Kasumi-1 (cell line): ENCODE results near the gene UBASH3A.

ENCODE experiments used
- DNase-seq, 2 experiments: peaks; one replicate each; lab custom pipeline; 2025; lab: John Stamatoyannopoulos, UW

UBASH3A gene

GRCh38 chr21:42411197-42411869 is 7.6 kb downstream of the UBASH3A start:
- DNase-seq, result peak in 1 of 2 experiments; percentile 35

GRCh38 chr21:42411891-42412635 is 8.4 kb downstream of the UBASH3A start:
- no peak for DNase-seq

DNA sequence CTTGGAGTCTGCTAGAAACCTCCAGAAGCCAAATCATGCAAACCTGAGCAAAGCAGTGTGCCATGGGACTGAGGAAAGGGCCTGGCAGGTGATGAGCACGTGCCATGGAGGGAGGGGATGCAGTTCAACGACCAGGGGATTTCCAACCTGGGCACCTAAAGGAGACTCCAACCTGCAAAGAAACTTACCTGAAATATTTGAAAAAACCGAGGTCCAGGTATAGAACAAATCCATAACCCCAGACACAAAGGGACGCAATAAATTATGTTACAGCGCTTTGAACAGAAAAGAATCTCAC is 8.9 kb downstream of the UBASH3A start:
- no peak for DNase-seq

GRCh38 chr21:42413093-42413492 is 9.4 kb downstream of the UBASH3A start:
- no peak for DNase-seq

DNA sequence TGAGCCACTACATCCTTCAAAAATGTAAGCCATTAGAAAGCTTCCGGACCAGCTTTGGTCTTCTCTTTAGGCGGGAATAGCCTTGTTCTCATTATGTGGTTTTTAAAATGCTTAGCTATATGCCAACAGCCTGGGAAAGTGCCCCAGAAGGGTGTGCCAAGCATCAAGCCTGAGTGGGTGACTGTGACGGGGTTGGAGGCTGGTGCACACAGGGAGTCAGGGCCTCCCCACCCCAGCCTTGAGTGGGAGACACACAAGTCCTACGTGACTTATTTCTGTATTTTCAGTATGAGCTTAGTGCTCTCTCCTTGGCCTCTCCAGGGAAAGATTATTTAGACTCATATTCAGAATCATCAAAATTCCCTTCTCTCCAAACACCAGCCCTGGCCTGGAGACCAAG is 9.8 kb downstream of the UBASH3A start:
- no peak for DNase-seq

DNA sequence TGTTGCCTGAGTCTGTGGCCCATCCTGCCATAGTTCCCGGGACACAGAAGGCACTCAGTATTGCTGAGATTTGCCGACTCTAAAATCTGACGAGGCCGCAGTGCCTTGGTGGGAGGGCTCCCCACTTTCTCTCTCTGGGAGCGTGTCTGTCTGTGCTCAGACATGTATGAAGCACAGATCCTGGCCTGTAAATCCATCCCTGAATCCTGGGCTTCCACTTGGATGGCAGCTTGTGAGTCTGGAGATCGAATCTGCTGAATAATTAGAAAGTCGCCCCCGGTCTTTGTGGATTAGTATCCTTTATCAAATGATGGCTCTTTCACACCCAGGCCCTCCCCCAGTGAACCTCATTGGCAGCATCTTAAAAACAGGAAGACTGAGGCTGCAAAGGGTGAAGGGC is 10.4 kb downstream of the UBASH3A start:
- DNase-seq, result no peak

GRCh38 chr21:42414553-42414927 is 10.8 kb downstream of the UBASH3A start:
- DNase-seq, result no peak

DNA sequence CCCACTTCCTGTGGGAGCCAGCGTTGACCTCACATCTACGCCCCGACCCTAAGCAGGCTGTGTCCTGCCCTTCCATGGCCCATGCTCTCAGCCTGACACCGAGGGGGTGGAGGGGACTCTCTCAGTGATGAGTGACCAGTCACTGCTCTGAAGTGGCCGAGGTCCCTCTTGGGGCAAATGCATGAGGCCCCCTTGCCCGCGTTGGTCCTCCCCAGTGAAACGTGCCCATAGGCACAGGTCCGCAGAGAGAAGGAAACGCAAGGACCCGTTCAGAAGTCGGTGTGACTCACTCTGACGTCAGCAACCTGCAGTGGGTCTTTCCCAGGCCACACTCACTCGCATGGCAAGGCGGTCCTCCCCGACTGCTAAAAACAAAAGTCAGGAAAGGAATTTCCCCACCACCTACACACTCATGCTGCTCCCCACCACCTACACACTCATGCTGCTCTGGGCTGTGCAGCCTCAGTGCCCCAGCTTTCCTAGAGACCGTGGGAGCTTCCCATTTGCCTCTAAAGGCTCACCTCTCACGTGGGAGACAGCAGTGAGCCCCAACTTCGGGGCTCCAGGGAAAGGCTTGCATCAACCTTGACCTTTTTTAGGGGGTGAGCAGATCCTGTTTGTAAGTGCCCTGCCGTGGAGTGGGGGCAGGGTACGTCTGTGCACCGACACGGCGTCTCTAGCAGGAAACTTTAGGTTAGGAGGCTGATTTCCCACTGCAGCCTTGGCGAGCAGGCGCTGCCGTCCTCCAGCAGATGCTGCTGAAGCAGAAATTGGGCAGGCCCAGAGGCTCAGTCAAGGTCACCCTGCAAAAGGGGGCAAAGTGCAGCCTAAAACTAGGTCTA is 11.4 kb downstream of the UBASH3A start:
- no peak for DNase-seq

- no peak for DNase-seq
These were observed 13.8 kb downstream of the UBASH3A start for GRCh38 chr21:42417533-42417932.

DNA sequence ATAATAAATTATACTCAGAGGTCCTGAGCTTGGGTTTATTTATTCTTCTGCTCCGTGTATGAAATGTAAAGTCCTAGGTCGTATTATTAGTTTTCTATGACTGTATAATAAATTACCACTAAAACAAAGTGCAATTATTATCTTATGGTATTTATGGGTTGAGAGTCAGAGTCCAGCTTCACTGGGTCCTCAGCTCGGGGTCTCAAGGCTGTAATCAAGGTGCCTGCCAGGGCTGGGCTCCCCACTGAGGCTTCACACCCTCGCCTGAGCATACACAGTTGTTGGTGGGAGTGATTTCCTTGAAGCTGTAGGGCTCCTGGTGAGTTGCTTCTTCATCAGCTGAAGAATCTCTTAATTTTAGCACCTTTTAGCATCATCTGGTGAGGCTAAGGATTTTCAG is 15.2 kb downstream of the UBASH3A start:
- no peak for DNase-seq

DNA sequence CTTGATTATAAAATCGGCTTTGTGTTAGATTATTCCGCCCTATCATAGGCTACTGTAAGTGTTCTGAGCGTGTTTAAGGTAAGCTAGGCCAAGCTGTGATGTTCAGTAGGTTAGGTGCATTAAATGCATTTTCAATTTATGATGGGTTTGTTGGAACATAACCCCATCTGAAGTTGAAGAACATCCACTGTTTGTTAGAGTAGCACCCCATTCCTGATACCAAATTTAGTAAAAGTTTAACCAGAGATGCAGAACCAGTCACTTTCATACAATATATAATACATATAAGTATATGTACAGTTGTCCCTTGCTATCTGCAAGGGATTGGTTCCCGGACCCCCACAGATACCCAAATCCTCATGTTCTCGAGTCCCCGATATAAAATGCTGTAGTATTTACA is 16.1 kb downstream of the UBASH3A start:
- DNase-seq, result no peak

GRCh38 chr21:42421018-42421793 is 17.5 kb downstream of the UBASH3A start:
- no peak for DNase-seq

DNA sequence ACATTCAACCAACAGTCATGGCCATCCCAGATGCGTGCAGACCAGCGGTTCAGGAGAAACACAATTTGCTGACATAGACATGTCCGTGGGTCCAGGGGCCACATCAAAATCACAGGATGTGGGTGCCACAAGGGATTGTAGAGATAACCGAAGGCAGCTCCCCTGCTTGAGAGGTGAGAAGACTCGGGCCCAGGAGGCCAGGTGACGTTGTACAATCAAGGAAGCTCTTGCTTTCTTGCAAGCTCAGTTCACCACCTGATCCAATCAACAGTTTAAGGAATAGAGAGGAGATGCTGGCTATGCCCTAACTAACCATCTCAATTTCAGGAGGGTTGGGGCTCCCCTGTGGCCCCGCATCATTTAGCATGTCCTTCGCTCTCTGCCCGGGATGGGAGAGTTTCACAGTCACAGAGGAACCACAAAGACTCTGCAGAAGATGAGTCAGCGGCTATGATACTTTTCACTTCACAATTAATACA is 19.5 kb downstream of the UBASH3A start:
- peak in 1 of 2 experiments; percentile 13 for DNase-seq

DNA sequence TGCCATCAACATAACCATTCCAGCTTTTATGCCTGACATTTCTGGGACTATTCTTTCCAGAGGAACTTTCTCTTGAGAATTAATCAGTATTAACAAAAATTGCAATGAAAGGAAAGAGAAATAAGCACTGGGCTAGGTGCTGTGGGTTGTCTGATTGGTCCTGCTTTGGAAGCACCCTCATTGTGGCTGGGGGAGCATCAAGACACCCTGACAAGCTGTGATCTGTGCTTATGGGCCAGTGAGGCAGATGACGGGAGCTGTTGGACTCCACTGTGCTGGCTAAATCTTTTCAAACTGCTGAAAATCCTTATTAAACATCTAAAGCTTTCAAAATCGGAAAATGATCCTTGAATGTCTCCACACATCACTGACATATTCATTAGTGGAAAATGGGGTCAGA is 20.0 kb downstream of the UBASH3A start:
- no peak for DNase-seq

DNA sequence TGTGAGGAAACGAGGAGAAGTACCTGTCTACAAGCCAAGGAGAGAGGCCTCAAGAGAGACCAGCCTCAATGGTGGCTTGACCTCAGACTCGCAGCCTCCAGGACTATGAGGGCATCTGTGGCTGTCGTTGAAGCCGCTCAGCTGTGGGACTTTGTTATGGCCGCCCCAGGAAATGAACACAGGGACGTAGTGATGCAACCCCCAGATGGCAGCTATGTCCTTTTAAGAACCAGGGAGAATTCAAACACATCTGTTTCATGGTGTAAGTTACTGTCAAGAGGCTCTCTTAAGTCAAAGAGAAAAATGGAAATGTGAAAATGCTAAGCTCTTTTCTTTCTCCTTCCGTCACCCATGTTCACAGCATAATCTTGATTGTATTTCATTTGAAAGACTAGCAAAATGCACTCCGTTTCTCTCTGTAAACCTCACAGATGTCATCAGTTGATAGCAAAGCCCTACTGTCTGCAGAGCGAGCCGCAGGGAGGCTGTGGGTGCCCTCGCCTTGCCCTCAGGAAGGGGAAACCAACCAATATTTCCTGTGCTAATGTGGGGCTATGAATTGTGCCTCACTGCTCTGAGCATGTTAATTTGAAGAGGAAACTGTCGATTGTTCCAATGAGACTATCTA is 21.3 kb downstream of the UBASH3A start:
- DNase-seq, result peak; percentile 94 to 97

DNA sequence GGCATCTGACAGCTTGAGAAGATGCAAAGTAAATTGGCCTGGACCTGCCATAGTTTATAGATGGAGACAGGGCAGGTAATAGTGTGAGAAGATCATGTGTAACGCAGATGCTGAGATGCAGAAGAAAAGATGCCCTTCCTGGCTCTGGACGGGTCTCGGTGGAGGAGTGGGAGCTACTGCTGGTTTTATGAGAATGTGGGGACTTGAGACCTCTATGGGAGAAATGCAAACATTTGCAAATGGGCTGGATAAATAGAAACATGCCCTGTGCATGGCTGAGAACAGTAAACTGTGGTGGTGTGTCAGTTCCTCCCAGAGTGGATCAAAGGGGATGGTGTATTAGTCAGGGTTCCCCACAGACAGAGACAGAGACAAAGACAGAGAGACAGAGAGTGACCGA is 21.9 kb downstream of the UBASH3A start:
- no peak for DNase-seq

GRCh38 chr21:42426424-42426823 is 22.7 kb downstream of the UBASH3A start:
- DNase-seq, result no peak

DNA sequence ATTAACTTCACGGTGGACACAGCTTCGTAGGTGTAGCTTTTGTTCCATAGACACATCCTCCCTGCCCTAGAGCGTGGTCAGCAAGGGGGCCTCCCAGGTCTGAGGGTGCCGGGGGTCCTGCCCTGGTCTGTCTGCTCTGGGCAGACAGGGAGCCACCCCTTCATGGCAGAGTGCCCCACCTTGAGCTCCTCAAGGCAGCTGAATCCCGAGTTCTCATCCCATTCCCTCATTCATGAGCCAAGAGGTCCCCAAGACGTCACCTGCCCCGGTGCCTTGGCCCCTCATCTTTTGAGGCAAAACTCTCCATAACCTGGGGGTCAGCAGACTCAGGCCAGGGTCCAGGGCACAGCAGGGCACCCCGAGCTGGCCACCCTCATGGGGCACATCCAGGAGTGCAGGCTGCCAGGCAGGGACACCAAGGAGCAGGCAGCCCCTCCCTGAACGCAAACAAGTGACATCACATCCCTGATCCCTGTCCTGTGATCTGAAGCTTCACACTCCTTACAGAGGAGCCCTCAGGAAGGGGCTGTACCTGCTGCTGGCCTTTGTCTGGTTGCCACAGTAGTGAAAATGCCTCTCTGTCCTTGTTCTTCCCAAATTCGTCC is 23.3 kb downstream of the UBASH3A start:
- DNase-seq, result no peak

- DNase-seq, result no peak
These were observed 24.2 kb downstream of the UBASH3A start for GRCh38 chr21:42427809-42428419.

GRCh38 chr21:42429021-42429420 is 25.3 kb downstream of the UBASH3A start:
- no peak for DNase-seq

DNA sequence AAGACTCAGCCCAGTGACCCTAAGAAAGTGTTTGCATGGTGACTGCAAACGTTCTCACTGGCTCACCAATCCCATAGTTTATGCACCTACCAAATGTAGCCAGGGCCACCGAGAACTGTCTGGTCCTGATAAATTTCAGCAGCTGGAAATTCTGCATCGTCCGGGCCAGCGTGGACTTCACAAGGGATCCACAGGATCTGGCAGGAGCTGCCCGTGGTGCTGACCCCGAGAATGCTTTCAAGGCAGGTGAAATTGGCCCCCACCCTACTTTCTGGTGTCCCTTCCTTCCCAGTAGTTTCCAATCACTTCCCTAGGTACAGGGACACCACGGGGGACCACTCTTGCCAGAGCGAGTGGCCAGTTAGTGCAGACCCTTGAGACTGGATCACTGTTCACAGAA is 26.2 kb downstream of the UBASH3A start:
- peak in 1 of 2 experiments; percentile 2 for DNase-seq
